AG09309 (cell line): Measurements from ENCODE around the gene MRPL43.
"Not testable (repeated sequence)": the region's sequence is repeated elsewhere in the genome, so short reads cannot be mapped to it uniquely, and the experiment has no call there.

ENCODE experiments used
- DNase-seq: peaks from one replicate; pipeline ENCODE4 v3.0.0-alpha.2; 2010; ENCODE audit warnings: low read depth
- H3K4me3 ChIP-seq: 2 replicates; pipeline ENCODE4 v1.5.1; 2011; ENCODE audit warnings: mild to moderate bottlenecking, low read depth, low read length, moderate library complexity; ENCODE audit not compliant: control insufficient read depth
- TF ChIP-seq, protein P1 (sequence below): IDR thresholded peaks from 2 replicates; pipeline ENCODE4 v1.5.1; 2011; ENCODE audit warnings: mild to moderate bottlenecking, low read depth, low read length, inconsistent platforms; ENCODE audit not compliant: insufficient read depth, control insufficient read depth; ENCODE audit errors: missing control alignments

Gene MRPL43

GRCh38 chr10:100978121-100978900 is 9.0 kb downstream of the MRPL43 start:
- DNase-seq, result no peak
- H3K4me3 ChIP-seq, result no peak overlapping the region
- TF ChIP-seq, protein P1, sequence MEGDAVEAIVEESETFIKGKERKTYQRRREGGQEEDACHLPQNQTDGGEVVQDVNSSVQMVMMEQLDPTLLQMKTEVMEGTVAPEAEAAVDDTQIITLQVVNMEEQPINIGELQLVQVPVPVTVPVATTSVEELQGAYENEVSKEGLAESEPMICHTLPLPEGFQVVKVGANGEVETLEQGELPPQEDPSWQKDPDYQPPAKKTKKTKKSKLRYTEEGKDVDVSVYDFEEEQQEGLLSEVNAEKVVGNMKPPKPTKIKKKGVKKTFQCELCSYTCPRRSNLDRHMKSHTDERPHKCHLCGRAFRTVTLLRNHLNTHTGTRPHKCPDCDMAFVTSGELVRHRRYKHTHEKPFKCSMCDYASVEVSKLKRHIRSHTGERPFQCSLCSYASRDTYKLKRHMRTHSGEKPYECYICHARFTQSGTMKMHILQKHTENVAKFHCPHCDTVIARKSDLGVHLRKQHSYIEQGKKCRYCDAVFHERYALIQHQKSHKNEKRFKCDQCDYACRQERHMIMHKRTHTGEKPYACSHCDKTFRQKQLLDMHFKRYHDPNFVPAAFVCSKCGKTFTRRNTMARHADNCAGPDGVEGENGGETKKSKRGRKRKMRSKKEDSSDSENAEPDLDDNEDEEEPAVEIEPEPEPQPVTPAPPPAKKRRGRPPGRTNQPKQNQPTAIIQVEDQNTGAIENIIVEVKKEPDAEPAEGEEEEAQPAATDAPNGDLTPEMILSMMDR, result no peak

DNA sequence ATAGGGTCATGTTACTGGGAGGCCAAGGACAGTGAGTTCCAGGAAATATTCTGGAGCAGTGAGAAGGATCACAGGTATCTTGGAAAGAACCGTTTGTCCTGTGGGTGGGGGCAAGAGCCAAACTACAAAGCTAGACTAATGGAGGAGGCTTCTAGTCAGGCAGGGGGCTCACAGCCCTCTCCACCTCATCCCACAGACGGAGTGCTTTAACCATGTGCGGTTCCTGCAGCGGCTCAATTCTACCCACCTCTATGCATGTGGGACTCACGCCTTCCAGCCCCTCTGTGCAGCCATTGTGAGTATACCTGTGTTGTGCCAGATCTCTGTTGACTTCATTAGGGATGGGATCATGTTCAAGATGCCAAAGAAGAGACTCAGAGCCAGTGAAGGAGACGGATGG is 9.9 kb downstream of the MRPL43 start:
- no peak overlapping the region for H3K4me3 ChIP-seq
- TF ChIP-seq, protein P1, result no peak
- no peak for DNase-seq

DNA sequence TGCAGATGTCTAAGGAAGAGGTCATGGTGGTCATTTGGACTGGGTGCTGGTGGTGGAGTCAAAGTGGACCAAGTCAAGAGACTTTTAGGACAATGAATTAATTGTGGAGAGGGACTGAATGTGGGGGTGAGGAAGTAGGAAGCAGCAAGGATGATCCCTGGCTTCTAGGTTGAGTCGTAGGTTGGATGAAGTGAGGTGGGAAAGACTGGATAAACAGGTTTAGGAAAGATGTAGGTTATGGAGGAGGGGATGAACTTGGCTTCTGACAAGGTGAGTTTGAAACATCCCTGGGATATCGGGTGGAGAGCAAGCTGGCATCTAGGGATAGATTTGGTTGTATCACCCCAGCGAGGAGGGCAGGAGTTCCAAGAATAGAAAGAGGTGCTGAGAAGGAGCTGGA is 10.4 kb downstream of the MRPL43 start:
- no peak for DNase-seq

GRCh38 chr10:100975397-100975796 is 11.9 kb downstream of the MRPL43 start:
- not testable (repeated sequence) for H3K4me3 ChIP-seq, DNase-seq

More for the DNA sequence above, 10.4 kb downstream of the MRPL43 start:
- TF ChIP-seq, protein P1, result no peak
- H3K4me3 ChIP-seq, result no peak overlapping the region

GRCh38 chr10:100972904-100973535 is 14.3 kb downstream of the MRPL43 start:
- TF ChIP-seq, protein P1, result no peak
- H3K4me3 ChIP-seq, result no peak overlapping the region
- no peak for DNase-seq

GRCh38 chr10:100972115-100972903 is 15.0 kb downstream of the MRPL43 start:
- no peak overlapping the region for H3K4me3 ChIP-seq
- no peak for DNase-seq

More at GRCh38 chr10:100972115-100972903, 15.0 kb downstream of the MRPL43 start:
- TF ChIP-seq, protein P1, result no peak
